NCI-H226 (cell line): Measurements from ENCODE around the gene POFUT2.

Experiments used
- DNase-seq: peaks from one replicate; pipeline ENCODE4 v3.0.0-alpha.2; 2015

The POFUT2 gene

GRCh38 chr21:45287438-45288391, at the start of gene POFUT2:
POFUT2 (minus strand) TSS chr21:45287895; CDS start chr21:45287871, 24 bp downstream.
- peak; percentile 84 for DNase-seq

GRCh38 chr21:45336870-45337269, 49.2 kb upstream of the POFUT2 start:
- no peak for DNase-seq

DNA sequence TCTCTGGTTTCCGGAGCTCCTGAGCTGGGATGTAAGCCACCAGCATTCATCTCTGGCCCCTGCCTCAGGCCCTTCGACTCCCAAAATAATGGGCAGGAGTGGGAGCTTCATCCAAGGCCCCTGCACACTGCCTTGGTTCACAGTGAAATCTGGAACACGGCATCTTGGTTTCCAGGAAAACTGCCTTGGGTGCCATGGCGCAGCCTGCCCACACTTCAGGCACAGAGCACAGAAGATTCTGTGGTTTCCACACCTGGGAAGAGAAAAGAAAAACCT, 48.8 kb upstream of the POFUT2 start:
- no peak for DNase-seq

- no peak for DNase-seq
These were observed 48.3 kb upstream of the POFUT2 start for GRCh38 chr21:45335761-45336534.

GRCh38 chr21:45335151-45335760, 47.6 kb upstream of the POFUT2 start:
- no peak for DNase-seq

DNA sequence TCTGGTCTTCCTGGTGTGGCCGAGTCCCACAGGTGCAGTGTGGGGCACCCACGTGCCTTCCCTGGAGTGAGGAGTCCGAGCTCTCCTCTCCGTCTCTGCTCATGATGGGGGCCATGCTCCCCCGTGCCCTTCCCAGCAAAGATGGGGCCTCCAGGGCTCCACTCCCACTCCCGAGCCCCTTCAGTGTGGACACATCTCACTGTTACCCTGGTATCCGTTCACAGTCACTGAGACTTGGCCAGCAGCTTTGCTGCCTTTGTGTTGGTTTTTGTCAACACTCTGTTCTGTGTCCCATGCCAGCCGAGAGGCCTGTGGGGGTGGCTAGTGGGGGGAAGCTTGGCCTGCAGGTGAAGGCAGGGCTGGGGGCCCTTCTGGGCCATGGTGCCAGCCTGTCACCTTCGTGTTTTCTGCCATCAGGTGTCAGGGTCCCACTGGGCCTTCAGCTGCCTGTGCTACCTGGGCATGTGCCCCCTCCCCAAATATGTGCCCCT, 46.9 kb upstream of the POFUT2 start:
- DNase-seq: no peak

DNA sequence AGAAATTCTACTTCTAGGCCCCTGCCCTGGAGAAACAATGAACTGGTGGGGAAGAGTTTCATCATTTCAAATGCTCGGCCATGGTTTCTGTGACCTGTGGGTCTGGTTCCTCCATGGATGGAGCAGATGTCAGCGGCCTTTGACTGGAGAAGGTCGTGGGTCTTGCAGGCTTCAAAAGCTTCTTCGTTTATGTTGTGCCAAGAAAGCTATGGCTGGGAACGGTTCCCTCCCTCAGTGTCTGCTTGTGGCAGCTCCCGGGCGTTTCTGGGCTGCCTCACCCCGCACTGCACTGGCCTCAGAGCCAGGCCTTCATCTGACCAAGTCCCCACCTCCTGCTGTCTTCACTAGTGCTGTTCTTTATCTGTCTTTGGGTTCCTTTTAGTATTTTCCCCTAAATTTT, 46.4 kb upstream of the POFUT2 start:
- no peak for DNase-seq

DNA sequence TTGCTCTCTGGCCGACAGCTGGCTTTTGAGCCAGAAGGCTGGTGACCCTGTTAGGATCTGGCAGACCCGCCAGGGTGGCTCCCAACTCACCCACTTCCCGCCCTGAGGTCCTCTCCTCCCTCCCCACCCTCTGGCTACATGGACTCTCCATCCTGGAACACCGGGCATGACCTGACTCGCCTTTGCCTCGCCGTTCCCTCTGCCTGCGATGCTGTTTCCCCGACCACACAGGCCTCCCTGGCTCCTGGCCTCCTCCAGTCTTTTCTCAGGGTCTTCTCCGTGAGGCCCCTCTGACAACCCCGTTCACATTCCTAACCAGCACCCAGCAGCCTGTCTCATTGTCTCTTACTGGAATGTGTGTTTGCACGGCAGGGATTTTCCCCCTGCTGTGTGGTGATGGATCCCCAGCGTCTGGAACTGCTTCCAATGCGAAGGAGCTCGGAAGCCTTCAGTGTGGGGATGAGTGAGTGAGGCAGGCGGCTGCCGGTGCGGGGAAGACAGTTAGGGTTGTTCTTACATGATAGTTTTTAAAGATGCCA, 46.0 kb upstream of the POFUT2 start:
- DNase-seq: no peak

- DNase-seq: no peak
These were observed 45.4 kb upstream of the POFUT2 start for GRCh38 chr21:45332981-45333582.

DNA sequence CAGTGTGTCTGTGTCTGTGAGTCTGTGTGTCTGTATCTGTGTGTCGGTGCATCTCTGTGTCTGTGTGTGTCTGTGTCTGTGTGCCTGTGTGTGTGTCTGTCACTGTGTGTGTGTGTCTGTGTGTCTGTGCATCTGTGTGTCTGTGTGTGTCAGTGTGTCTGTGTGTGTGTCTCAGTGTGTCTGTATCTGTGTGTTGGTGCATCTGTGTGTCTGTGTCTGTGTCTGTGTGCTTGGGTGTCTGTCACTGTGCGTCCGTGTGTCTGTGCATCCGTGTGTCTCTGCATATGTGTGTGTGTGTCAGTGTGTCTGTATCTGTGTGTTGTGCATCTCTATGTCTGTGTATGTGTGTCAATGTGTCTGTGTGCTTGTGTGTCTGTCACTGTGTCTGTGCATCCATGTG, 44.7 kb upstream of the POFUT2 start:
- no peak for DNase-seq

GRCh38 chr21:45331531-45332147, 43.9 kb upstream of the POFUT2 start:
- DNase-seq: no peak

DNA sequence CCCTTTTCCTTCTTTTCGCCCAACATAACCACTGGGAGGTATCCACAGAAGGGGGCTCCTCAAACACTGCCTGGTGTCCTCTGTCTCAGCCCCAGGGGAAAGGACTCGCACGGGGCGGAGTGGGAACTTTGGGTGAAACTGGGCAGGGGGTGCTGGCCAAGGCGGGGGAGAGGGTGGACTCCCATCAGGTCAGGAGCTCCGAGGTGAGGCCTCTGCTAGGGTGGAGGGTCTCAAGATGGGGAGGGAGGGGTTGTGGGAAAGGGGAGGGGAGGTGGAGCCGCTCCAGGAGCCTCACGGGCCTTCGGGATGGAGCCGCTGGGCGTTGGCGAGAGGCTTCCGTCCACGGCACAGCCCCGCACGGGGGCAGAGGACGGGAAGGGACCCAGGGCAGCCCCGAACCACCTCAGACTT, 43.2 kb upstream of the POFUT2 start:
- DNase-seq: no peak

GRCh38 chr21:45330075-45330781, 42.5 kb upstream of the POFUT2 start:
- peak; percentile 96 for DNase-seq

GRCh38 chr21:45329261-45330074, 41.8 kb upstream of the POFUT2 start:
- DNase-seq: peak; percentile 85

DNA sequence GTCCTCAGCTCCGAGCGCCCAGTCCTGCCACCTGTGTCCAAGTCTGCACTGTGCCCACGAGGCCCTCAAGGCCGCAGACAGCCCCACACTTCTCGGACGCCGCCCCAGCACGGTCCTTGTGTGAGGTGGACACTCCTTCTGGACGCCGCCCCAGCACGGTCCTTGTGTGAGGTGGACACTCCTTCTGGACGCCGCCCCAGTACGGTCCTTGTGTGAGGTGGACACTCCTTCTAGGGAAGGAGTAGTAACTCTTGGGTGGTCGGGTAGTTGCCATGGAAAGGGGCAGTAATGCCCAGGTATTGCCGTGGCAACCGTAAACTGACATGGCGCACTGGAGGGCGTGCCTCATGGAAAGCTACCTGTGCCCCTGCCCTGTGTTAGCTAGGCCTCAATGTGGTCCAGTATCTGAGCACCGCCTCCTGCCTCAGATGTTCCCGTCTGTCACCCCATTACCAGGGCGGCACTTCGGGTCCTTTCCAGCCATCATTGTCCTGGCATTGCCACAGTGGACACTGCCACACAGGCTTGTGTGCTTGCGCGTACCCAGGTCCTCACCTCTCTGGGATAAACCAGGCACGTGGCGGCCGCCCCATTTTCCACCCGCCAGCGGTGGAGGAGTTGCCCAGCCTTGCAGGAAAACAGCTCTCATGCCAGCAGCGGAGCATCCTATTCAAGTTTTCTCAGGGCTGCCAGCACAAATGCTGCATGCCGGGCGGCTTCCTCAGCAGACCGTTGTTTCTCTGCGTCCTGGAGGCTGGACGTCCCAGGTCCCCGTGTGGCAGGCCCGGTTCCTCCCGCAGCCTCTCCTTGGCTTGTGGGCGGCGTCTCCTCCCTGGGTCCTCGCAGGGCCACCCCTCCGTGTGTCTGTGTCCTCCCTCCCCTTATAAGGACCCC, 40.8 kb upstream of the POFUT2 start:
- no peak for DNase-seq

DNA sequence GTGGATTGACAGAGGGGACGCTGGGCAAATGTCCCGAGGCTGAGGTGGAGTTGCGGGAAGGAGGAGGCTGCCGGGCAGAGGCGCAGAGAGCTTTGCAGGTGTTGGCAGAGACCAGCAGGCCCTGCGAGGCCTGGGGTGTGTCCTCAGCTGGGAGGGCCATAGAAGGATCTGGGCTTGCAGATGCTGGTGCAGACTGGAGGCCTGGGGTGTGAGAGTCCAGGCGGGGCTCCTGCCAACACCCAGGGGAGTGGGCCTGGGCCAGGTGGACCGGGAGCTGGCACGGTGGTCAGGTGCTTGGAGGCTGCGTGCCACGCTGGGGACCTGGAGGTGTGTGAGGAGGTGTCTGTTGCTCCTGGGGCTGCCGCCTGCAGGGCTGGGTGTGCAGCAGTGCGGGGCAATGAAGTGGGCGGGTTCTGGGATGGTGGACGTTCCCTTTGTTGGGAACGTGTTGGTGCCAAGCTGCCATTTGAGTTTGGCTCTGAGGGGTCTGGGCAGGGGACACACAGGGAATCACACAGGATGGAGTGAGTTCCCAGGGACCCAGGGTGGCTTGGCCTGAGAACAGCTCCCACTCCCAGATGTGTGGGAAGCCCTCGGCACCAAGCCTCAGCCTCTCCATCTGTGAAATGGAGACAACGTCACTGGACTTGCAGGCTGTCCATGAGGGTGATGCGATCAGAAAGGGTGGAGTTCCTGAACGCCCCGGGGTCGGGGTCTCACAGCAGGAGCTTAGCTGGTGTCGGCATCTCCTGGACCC, 39.9 kb upstream of the POFUT2 start:
- DNase-seq: no peak

GRCh38 chr21:45326891-45327440, 39.3 kb upstream of the POFUT2 start:
- no peak for DNase-seq

- DNase-seq: no peak
These were observed 38.6 kb upstream of the POFUT2 start for GRCh38 chr21:45326169-45326851.
